ENCODE measurements around the gene SMAD6. TPM values are rescaled to one million over a fixed set of nuclear protein-coding genes. Genes with fewer than 3 reads are reported as not detected.

The SMAD6 gene
- polyA plus RNA-seq, 1 of the 3 experiments (the other 2 are of a cell fraction) = 4.5 TPM

DNA sequence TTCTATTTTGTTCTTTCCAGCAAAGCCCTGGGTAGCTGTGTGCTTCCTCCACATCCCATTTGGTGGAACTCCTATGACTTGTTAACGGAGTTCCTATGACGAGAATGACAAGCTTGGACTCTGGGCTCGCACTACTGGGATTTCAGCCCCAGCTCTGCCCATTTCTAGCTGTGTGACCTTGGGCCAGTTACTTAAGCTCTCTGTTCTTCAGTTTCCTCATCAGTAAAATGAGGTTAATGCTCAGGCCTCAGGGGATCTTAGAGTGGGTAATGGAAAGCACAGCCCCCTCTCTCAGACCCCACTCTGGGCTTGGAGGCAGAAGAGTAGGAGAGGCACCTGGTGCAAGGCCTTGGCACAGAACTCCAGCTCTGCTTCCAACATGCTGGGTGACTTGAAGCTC, 123.1 kb downstream of the SMAD6 start:
- DNase-seq = no peak
- Histone ChIP-seq H3K79me2 (ENCODE audit: insufficient read depth) (no peaks in the 10 kb centered on the region), H3K36me3 (replicated peaks in 1 of 2; ENCODE audit: control insufficient read depth in 1 of 2, insufficient read depth in 2 of 2, low read length in 1 of 2) (no peaks in the 10 kb centered on the region), H3K9me2 (no peaks in the 10 kb centered on the region), H3F3A (replicated peaks; ENCODE audit: insufficient read depth) (no peaks in the 10 kb centered on the region), H3K9ac (no peak overlapping the region), H3K4me1 (ENCODE audit: control insufficient read depth in 1 of 2, insufficient read depth in 2 of 2, low read depth in 1 of 2, low read length in 1 of 2) (peaks cover 12 to 14% of the 10 kb centered on the region in 2 experiments; a peak in 3 of 4 replicates), H4K20me1 (ENCODE audit: insufficient read depth) (no peaks in the 10 kb centered on the region), H2AFZ (ENCODE audit: low read depth) (no peak overlapping the region), H3K4me2 (no peak overlapping the region), H3K4me3 (ENCODE audit: low read depth in 2 of 2, low read length in 1 of 2) (no peak overlapping the region), H3K27me3 (ENCODE audit: insufficient read depth) (no peaks in the 10 kb centered on the region), H3K9me3 (no peaks in the 10 kb centered on the region), H3K27ac (ENCODE audit: low read depth in 2 of 2, low read length in 1 of 2) (no peak overlapping the region)
- 95% methylated on average over 3 of the region's 3 CpGs for WGBS (ENCODE audit: low lambda C conversion rate)
- POLR2A ChIA-PET = no interaction called here
- CTCF ChIA-PET = interaction anchor here (0.8 to 3.0 kb wide), 6 partner anchors 11 to 51 kb away, joined by 3 to 20 read pairs (median 4); no protein-coding TSS in a partner anchor
- TF ChIP-seq TEAD4 (IDR thresholded peaks at IDR 0.05; ENCODE audit: borderline replicate concordance, insufficient read depth) (no peak), CHD2 (IDR thresholded peaks at IDR 0.05; ENCODE audit: low read length, partially characterized antibody) (no peak), MEF2A (IDR thresholded peaks at IDR 0.05; ENCODE audit: borderline replicate concordance, low read depth) (no peak), YY1 (IDR thresholded peaks at IDR 0.05; ENCODE audit: low read depth) (no peak), RCOR1 (IDR thresholded peaks at IDR 0.05; ENCODE audit: low read length) (no peak), NRF1 (IDR thresholded peaks at IDR 0.05; ENCODE audit: low read depth, low read length) (no peak), RAD21 (IDR thresholded peaks at IDR 0.05; ENCODE audit: low read length) (no peak), TCF12 (IDR thresholded peaks at IDR 0.05) (no peak), SIN3A (IDR thresholded peaks at IDR 0.05; ENCODE audit: borderline replicate concordance, low read depth, low read length) (no peak), EP300 (IDR thresholded peaks at IDR 0.05; ENCODE audit: borderline replicate concordance in 1 of 2, low read depth in 1 of 2, low read length in 1 of 2) (no peak), FOXJ3 (CRISPR knock-in tag; IDR thresholded peaks at IDR 0.05) (no peak), JUND (IDR thresholded peaks at IDR 0.05) (no peak)
- TF ChIP-seq, protein P1, sequence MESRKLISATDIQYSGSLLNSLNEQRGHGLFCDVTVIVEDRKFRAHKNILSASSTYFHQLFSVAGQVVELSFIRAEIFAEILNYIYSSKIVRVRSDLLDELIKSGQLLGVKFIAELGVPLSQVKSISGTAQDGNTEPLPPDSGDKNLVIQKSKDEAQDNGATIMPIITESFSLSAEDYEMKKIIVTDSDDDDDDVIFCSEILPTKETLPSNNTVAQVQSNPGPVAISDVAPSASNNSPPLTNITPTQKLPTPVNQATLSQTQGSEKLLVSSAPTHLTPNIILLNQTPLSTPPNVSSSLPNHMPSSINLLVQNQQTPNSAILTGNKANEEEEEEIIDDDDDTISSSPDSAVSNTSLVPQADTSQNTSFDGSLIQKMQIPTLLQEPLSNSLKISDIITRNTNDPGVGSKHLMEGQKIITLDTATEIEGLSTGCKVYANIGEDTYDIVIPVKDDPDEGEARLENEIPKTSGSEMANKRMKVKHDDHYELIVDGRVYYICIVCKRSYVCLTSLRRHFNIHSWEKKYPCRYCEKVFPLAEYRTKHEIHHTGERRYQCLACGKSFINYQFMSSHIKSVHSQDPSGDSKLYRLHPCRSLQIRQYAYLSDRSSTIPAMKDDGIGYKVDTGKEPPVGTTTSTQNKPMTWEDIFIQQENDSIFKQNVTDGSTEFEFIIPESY (IDR thresholded peaks at IDR 0.05; ENCODE audit: borderline replicate concordance, low read depth) = no peak
- TF ChIP-seq, protein P2, sequence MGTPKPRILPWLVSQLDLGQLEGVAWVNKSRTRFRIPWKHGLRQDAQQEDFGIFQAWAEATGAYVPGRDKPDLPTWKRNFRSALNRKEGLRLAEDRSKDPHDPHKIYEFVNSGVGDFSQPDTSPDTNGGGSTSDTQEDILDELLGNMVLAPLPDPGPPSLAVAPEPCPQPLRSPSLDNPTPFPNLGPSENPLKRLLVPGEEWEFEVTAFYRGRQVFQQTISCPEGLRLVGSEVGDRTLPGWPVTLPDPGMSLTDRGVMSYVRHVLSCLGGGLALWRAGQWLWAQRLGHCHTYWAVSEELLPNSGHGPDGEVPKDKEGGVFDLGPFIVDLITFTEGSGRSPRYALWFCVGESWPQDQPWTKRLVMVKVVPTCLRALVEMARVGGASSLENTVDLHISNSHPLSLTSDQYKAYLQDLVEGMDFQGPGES (IDR thresholded peaks at IDR 0.05; ENCODE audit: low read depth, low read length) = no peak
- TF ChIP-seq, protein P3, sequence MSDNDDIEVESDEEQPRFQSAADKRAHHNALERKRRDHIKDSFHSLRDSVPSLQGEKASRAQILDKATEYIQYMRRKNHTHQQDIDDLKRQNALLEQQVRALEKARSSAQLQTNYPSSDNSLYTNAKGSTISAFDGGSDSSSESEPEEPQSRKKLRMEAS (IDR thresholded peaks at IDR 0.05; ENCODE audit: low read depth) = no peak
- TF ChIP-seq, protein P4, sequence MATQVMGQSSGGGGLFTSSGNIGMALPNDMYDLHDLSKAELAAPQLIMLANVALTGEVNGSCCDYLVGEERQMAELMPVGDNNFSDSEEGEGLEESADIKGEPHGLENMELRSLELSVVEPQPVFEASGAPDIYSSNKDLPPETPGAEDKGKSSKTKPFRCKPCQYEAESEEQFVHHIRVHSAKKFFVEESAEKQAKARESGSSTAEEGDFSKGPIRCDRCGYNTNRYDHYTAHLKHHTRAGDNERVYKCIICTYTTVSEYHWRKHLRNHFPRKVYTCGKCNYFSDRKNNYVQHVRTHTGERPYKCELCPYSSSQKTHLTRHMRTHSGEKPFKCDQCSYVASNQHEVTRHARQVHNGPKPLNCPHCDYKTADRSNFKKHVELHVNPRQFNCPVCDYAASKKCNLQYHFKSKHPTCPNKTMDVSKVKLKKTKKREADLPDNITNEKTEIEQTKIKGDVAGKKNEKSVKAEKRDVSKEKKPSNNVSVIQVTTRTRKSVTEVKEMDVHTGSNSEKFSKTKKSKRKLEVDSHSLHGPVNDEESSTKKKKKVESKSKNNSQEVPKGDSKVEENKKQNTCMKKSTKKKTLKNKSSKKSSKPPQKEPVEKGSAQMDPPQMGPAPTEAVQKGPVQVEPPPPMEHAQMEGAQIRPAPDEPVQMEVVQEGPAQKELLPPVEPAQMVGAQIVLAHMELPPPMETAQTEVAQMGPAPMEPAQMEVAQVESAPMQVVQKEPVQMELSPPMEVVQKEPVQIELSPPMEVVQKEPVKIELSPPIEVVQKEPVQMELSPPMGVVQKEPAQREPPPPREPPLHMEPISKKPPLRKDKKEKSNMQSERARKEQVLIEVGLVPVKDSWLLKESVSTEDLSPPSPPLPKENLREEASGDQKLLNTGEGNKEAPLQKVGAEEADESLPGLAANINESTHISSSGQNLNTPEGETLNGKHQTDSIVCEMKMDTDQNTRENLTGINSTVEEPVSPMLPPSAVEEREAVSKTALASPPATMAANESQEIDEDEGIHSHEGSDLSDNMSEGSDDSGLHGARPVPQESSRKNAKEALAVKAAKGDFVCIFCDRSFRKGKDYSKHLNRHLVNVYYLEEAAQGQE (IDR thresholded peaks at IDR 0.05; ENCODE audit: low read depth, low read length) = no peak
- TF ChIP-seq, protein P5, sequence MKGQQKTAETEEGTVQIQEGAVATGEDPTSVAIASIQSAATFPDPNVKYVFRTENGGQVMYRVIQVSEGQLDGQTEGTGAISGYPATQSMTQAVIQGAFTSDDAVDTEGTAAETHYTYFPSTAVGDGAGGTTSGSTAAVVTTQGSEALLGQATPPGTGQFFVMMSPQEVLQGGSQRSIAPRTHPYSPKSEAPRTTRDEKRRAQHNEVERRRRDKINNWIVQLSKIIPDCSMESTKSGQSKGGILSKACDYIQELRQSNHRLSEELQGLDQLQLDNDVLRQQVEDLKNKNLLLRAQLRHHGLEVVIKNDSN (IDR thresholded peaks at IDR 0.05; ENCODE audit: borderline replicate concordance, low read depth) = no peak
- TF ChIP-seq, protein P6, sequence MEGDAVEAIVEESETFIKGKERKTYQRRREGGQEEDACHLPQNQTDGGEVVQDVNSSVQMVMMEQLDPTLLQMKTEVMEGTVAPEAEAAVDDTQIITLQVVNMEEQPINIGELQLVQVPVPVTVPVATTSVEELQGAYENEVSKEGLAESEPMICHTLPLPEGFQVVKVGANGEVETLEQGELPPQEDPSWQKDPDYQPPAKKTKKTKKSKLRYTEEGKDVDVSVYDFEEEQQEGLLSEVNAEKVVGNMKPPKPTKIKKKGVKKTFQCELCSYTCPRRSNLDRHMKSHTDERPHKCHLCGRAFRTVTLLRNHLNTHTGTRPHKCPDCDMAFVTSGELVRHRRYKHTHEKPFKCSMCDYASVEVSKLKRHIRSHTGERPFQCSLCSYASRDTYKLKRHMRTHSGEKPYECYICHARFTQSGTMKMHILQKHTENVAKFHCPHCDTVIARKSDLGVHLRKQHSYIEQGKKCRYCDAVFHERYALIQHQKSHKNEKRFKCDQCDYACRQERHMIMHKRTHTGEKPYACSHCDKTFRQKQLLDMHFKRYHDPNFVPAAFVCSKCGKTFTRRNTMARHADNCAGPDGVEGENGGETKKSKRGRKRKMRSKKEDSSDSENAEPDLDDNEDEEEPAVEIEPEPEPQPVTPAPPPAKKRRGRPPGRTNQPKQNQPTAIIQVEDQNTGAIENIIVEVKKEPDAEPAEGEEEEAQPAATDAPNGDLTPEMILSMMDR (IDR thresholded peaks at IDR 0.05) = no peak

Data from SK-N-SH (cell line).